GM19467 (cell line): ENCODE data around the gene SAP30BP.
"Not testable (repeated sequence)": the region's sequence is repeated elsewhere in the genome, so short reads cannot be mapped to it uniquely, and the experiment has no call there.

Experiments used
- ATAC-seq: cut with Tn5 transposase; IDR thresholded peaks from one replicate; pipeline ENCODE4 v1.9.1; 2021; ENCODE audit warnings: mild to moderate bottlenecking, moderate library complexity; ENCODE audit not compliant: unreplicated experiment

The SAP30BP gene

GRCh38 chr17:75633486-75634375 lies 33.4 kb upstream of the SAP30BP start:
- no peak for ATAC-seq

GRCh38 chr17:75634376-75634740 lies 32.8 kb upstream of the SAP30BP start:
- no peak for ATAC-seq

GRCh38 chr17:75634754-75635609 lies 32.2 kb upstream of the SAP30BP start:
- no peak for ATAC-seq

- no peak for ATAC-seq
These were observed 31.4 kb upstream of the SAP30BP start for GRCh38 chr17:75635610-75636202.

GRCh38 chr17:75636381-75637142 lies 30.6 kb upstream of the SAP30BP start:
- ATAC-seq = no peak

- no peak for ATAC-seq
These were observed 30.0 kb upstream of the SAP30BP start for GRCh38 chr17:75637143-75637538.

GRCh38 chr17:75637551-75637950 lies 29.6 kb upstream of the SAP30BP start:
- ATAC-seq = no peak

- not testable (repeated sequence) for ATAC-seq
These were observed 29.1 kb upstream of the SAP30BP start for GRCh38 chr17:75638039-75638438.

- no peak for ATAC-seq
These were observed 28.2 kb upstream of the SAP30BP start for GRCh38 chr17:75638893-75639292.

GRCh38 chr17:75639327-75639726 lies 27.8 kb upstream of the SAP30BP start:
- no peak for ATAC-seq

GRCh38 chr17:75639771-75640555 lies 27.2 kb upstream of the SAP30BP start:
- no peak for ATAC-seq

GRCh38 chr17:75640556-75641119 lies 26.5 kb upstream of the SAP30BP start:
- ATAC-seq = no peak

GRCh38 chr17:75641343-75641742 lies 25.8 kb upstream of the SAP30BP start:
- ATAC-seq = no peak

- no peak for ATAC-seq
These were observed 24.9 kb upstream of the SAP30BP start for GRCh38 chr17:75642182-75642783.

GRCh38 chr17:75642784-75643642 lies 24.1 kb upstream of the SAP30BP start:
- no peak for ATAC-seq

GRCh38 chr17:75643643-75644017 lies 23.5 kb upstream of the SAP30BP start:
- no peak for ATAC-seq

GRCh38 chr17:75645501-75645888 lies 21.6 kb upstream of the SAP30BP start:
- ATAC-seq = no peak

- peak; percentile 74 for ATAC-seq
These were observed 21.1 kb upstream of the SAP30BP start for GRCh38 chr17:75645889-75646637.
